ENCODE measurements around the gene BACE1.
"Not testable (repeated sequence)": the region's sequence is repeated elsewhere in the genome, so short reads cannot be mapped to it uniquely, and the experiment has no call there.

The BACE1 gene

GRCh38 chr11:117327567-117328374 lies 11.7 kb upstream of the BACE1 start, which contains the start of gene CEP164:
CEP164 (plus strand) TSS chr11:117327854; CDS start chr11:117338587, 10,733 bp downstream.
- DNase-seq (ENCODE audit: extremely low read depth, insufficient read length) = peak; percentile 95
- Histone ChIP-seq H3K27me3 (replicated peaks; ENCODE audit: control insufficient read depth, insufficient read depth, low read length) (no peaks in the 10 kb centered on the region), H3K36me3 (ENCODE audit: control insufficient read depth, insufficient read depth, low read length) (no peaks in the 10 kb centered on the region), H3K4me3 (replicated peaks; ENCODE audit: low read depth, low read length) (peak within 1 kb of the TSS; percentile 78)
- no peak for TF ChIP-seq CTCF (IDR thresholded peaks at IDR 0.05; ENCODE audit: insufficient read depth, low read length, poor library complexity, severe bottlenecking)

- DNase-seq (ENCODE audit: extremely low read depth, insufficient read length); H3K27me3 ChIP-seq (replicated peaks; ENCODE audit: control insufficient read depth, insufficient read depth, low read length); H3K36me3 ChIP-seq (ENCODE audit: control insufficient read depth, insufficient read depth, low read length): not testable (repeated sequence)
- H3K4me3 ChIP-seq (replicated peaks; ENCODE audit: low read depth, low read length) = peak overlapping the region; percentile 78
Measured at GRCh38 chr11:117327255-117327566, 11.2 kb upstream of the BACE1 start.

- peaks cover 3% of the 10 kb centered on the region for H3K27me3 ChIP-seq (replicated peaks; ENCODE audit: control insufficient read depth, insufficient read depth, low read length)
- H3K36me3 ChIP-seq (ENCODE audit: control insufficient read depth, insufficient read depth, low read length) = no peaks in the 10 kb centered on the region
- no peak overlapping the region for H3K4me3 ChIP-seq (replicated peaks; ENCODE audit: low read depth, low read length)
- no peak for DNase-seq (ENCODE audit: extremely low read depth, insufficient read length)
- no peak for TF ChIP-seq CTCF (IDR thresholded peaks at IDR 0.05; ENCODE audit: insufficient read depth, low read length, poor library complexity, severe bottlenecking)
Measured at GRCh38 chr11:117319214-117319840, 3.3 kb upstream of the BACE1 start.

- no peak overlapping the region for H3K4me3 ChIP-seq (replicated peaks; ENCODE audit: low read depth, low read length)
- peaks cover 3% of the 10 kb centered on the region for H3K27me3 ChIP-seq (replicated peaks; ENCODE audit: control insufficient read depth, insufficient read depth, low read length)
- no peaks in the 10 kb centered on the region for H3K36me3 ChIP-seq (ENCODE audit: control insufficient read depth, insufficient read depth, low read length)
- TF ChIP-seq CTCF (IDR thresholded peaks at IDR 0.05; ENCODE audit: insufficient read depth, low read length, poor library complexity, severe bottlenecking) = no peak
- no peak for DNase-seq (ENCODE audit: extremely low read depth, insufficient read length)
Measured at GRCh38 chr11:117318738-117319137, 2.7 kb upstream of the BACE1 start.

GRCh38 chr11:117315285-117316196 lies 515 bp downstream of the BACE1 start:
- Histone ChIP-seq H3K36me3 (ENCODE audit: control insufficient read depth, insufficient read depth, low read length) (no peaks in the 10 kb centered on the region), H3K27me3 (replicated peaks; ENCODE audit: control insufficient read depth, insufficient read depth, low read length) (peaks cover 3% of the 10 kb centered on the region), H3K4me3 (replicated peaks; ENCODE audit: low read depth, low read length) (peak overlapping the region; percentile 49)
- no peak for TF ChIP-seq CTCF (IDR thresholded peaks at IDR 0.05; ENCODE audit: insufficient read depth, low read length, poor library complexity, severe bottlenecking)
- no peak for DNase-seq (ENCODE audit: extremely low read depth, insufficient read length)

- no peak for TF ChIP-seq CTCF (IDR thresholded peaks at IDR 0.05; ENCODE audit: insufficient read depth, low read length, poor library complexity, severe bottlenecking)
- no peak for DNase-seq (ENCODE audit: extremely low read depth, insufficient read length)
- Histone ChIP-seq H3K27me3 (replicated peaks; ENCODE audit: control insufficient read depth, insufficient read depth, low read length) (peaks cover 3% of the 10 kb centered on the region), H3K4me3 (replicated peaks; ENCODE audit: low read depth, low read length) (no peak overlapping the region), H3K36me3 (ENCODE audit: control insufficient read depth, insufficient read depth, low read length) (no peaks in the 10 kb centered on the region)
Measured at GRCh38 chr11:117314840-117315239, 1.2 kb downstream of the BACE1 start.
